K562 (cell line): ENCODE results near the gene REEP6. TPM values are rescaled to one million over a fixed set of nuclear protein-coding genes. Genes with fewer than 3 reads are reported as not detected.

ENCODE experiments used
- HDAC2 ChIP-seq: fragments of 450-650 bp; IDR thresholded peaks from 2 replicates; pipeline ENCODE4 v1.6.1; 2016; ENCODE audit warnings: mild to moderate bottlenecking
- KDM1A ChIP-seq, 2 experiments: fragments of 450-650 bp; IDR thresholded peaks; 2 replicates each; pipeline ENCODE4 v1.6.1; 2016; ENCODE audit warnings: mild to moderate bottlenecking in 2 of 2
- MNT ChIP-seq, 2 experiments: fragments of 450-650 bp; conservative IDR thresholded peaks; 2 replicates each; pipeline ENCODE4 v1.6.1; 2017; ENCODE audit warnings: mild to moderate bottlenecking in 2 of 2, moderate library complexity in 2 of 2
- POLR2G ChIP-seq: fragments of 200-400 bp; formaldehyde crosslinking; IDR thresholded peaks from 2 replicates; pipeline ENCODE4 v1.6.1; 2017; ENCODE audit warnings: low read depth, mild to moderate bottlenecking, antibody characterized with exemption, low read length, moderate library complexity
- PTBP1 ChIP-seq: fragments of 200-400 bp; formaldehyde crosslinking; IDR thresholded peaks from 2 replicates; pipeline ENCODE4 v1.6.1; 2017; ENCODE audit warnings: low read depth, low read length
- SMARCA5 ChIP-seq: fragments of 450-650 bp; IDR thresholded peaks from 2 replicates; pipeline ENCODE4 v1.6.1; 2016
- TFAP4 ChIP-seq: sonication (generic); formaldehyde crosslinking; IDR thresholded peaks from 2 replicates; pipeline ENCODE4 v1.8.0; 2022; ENCODE audit warnings: missing genetic modification reagents, mild to moderate bottlenecking, moderate library complexity, borderline replicate concordance
- ZBTB11 ChIP-seq, 3 experiments: fragments of 200-800 bp in 1 of 3; fragments of 250-450 bp in 1 of 3; fragments of 450-650 bp in 1 of 3; sonication (Bioruptor Pico) in 1 of 3; sonication (Bioruptor generic) in 1 of 3; formaldehyde crosslinking in 1 of 3; IDR thresholded peaks; 2 replicates each; pipeline versions ENCODE4 v1.6.1 to v1.8.0; 2016 to 2022; ENCODE audit warnings: mild to moderate bottlenecking in 2 of 3, missing genetic modification characterization in 2 of 3, missing compliant biosample characterization in 1 of 3, moderate library complexity in 1 of 3
- ZBTB8A ChIP-seq: fragments of 450-650 bp; IDR thresholded peaks from 2 replicates; pipeline ENCODE4 v1.6.1; 2018; ENCODE audit warnings: mild to moderate bottlenecking, moderate library complexity; ENCODE audit not compliant: partially characterized antibody
- ZNF134 ChIP-seq: fragments of 250-450 bp; sonication (Bioruptor Pico); conservative IDR thresholded peaks from 2 replicates; pipeline ENCODE4 v1.4.0; 2020
- polyA plus RNA-seq, 8 experiments: library from polyadenylated mRNA; depleted of rRNA in 4 of 8; stranded (reverse) in 5 of 8; unstranded in 3 of 8; fragments of >200 nt; fragmentation: Nextera tagmentation in 2 of 8; fragmentation: Illumina TruSeq in 1 of 8; extraction: Ambion mirVana in 2 of 8; extraction: Trizol in 1 of 8; gene quantifications; 2 replicates each; pipeline versions ENCODE4 v1.2.1 to v1.2.3, GENCODE V29; 2011 to 2014; ENCODE audit warnings: inconsistent platforms in 1 of 8, missing spikeins in 1 of 8
- total RNA-seq, 7 experiments: library from RNA; depleted of rRNA in 6 of 7; stranded (reverse); fragments of >200 nt in 6 of 7; fragmentation: Illumina TruSeq in 2 of 7; extraction: Trizol in 2 of 7; gene quantifications; 2 replicates each; pipeline versions ENCODE4 v1.2.1 to v1.2.3, GENCODE V29; 2011 to 2021; ENCODE audit warnings: low replicate concordance in 1 of 7
- TF ChIP-seq, protein P1 (sequence below), 2 experiments: IDR thresholded peaks; 2 replicates each; pipeline ENCODE4 v1.6.1; 2011; ENCODE audit warnings: borderline replicate concordance in 1 of 2, control low read depth in 1 of 2, low read depth in 1 of 2, low read length in 1 of 2, mild to moderate bottlenecking in 1 of 2, mixed read lengths in 1 of 2, moderate library complexity in 1 of 2; ENCODE audit not compliant: insufficient read depth in 1 of 2, insufficient read length in 1 of 2, poor library complexity in 1 of 2, severe bottlenecking in 1 of 2; ENCODE audit errors: extremely low read depth in 1 of 2

REEP6 gene
- total and polyA plus RNA-seq, 9 of the 15 experiments (the other 6 are each of a cell fraction or from before 2014, with no cell fraction given) = 1.2 to 64.2 (median 12.7) TPM

DNA sequence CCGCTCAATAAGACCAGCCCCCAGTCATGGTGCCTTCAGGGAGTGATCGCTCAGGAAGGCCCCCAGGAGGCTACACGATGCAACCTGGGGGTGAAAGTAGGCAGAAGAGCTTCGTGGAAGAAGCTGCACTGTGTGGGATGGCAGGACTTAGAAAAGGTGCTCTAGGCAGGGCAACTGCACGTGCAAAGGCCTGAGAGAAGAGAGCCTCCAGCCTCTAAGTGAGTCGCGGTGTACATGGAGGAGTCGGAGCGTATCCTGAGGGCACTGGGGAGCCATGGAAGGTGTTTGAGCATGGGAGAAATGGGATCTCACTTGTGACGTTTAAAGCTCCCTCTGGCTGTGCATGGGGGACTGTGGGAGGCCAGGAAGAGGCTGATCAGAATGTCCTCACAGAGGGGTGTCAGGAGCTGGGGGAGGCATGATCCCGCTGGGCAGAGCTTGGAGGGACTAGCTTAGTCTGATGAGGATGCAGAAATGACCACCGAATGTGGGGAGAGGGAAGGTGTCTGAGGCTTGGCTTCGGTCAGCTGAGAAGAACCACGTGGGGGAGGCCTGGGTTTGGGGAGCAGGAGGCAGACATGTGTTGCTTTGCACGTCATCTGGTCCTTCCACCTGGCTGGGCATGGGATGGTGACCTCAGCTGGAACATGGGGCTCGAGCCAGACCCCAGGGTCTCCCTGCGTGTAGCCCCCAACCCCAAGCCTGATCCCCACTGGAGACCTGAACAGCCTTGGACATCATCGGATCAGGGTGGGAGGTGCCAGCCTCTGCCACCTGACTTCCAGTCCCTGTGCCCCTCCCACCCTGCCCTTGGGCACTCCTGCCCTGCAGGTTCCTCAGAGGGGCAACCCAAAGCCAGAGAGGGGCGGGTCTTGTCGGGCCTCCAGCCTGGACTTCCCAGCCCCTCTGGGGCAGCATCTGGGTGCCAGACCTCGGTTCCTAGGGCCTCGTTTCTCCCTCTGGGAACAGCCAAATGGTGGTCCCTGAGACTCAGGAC, 39.9 kb upstream of the REEP6 start (continued):
- TF ChIP-seq ZBTB11 (CRISPR knock-in tag; IDR thresholded peaks at IDR 0.05) = no peak
- TF ChIP-seq ZNF134 (CRISPR knock-in tag) = 0 out of 2 replicates have a peak, but pooled peaks have one; percentile 8
- TF ChIP-seq KDM1A (IDR thresholded peaks at IDR 0.05) = peak; percentile 76 to 86
- TF ChIP-seq PTBP1 = peak; percentile 93
- no peak for TF ChIP-seq ZBTB8A
- TF ChIP-seq, protein P1, sequence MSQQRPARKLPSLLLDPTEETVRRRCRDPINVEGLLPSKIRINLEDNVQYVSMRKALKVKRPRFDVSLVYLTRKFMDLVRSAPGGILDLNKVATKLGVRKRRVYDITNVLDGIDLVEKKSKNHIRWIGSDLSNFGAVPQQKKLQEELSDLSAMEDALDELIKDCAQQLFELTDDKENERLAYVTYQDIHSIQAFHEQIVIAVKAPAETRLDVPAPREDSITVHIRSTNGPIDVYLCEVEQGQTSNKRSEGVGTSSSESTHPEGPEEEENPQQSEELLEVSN (IDR thresholded peaks at IDR 0.05; ENCODE audit: borderline replicate concordance in 1 of 2, extremely low read depth in 1 of 2, insufficient read depth in 1 of 2, insufficient read length in 1 of 2, low read depth in 1 of 2, low read length in 1 of 2, poor library complexity in 1 of 2, severe bottlenecking in 1 of 2) = peak in 1 of 2 experiments; percentile 17
- 0 out of 4 replicates have a peak, but pooled peaks of 1 of the 2 experiments have one; percentile 16 for TF ChIP-seq MNT (conservative IDR thresholded peaks at IDR 0.05)
- 0 out of 2 replicates have a peak, but pooled peaks have one; percentile 23 for TF ChIP-seq POLR2G
- TF ChIP-seq SMARCA5 = 0 out of 2 replicates have a peak, but pooled peaks have one; percentile 29
- TF ChIP-seq HDAC2 = 0 out of 2 replicates have a peak, but pooled peaks have one; percentile 29
- TF ChIP-seq TFAP4 = 0 out of 2 replicates have a peak, but pooled peaks have one; percentile 42
